SKM-1 treated with dmso at 0.1 percent for 144 hours (cell line): ENCODE measurements around the gene PLEKHM2.

Experiments used
- DNase-seq: peaks from one replicate; lab custom pipeline; 2025; ENCODE audit not compliant: unreplicated experiment; lab: John Stamatoyannopoulos, UW

Gene PLEKHM2

DNA sequence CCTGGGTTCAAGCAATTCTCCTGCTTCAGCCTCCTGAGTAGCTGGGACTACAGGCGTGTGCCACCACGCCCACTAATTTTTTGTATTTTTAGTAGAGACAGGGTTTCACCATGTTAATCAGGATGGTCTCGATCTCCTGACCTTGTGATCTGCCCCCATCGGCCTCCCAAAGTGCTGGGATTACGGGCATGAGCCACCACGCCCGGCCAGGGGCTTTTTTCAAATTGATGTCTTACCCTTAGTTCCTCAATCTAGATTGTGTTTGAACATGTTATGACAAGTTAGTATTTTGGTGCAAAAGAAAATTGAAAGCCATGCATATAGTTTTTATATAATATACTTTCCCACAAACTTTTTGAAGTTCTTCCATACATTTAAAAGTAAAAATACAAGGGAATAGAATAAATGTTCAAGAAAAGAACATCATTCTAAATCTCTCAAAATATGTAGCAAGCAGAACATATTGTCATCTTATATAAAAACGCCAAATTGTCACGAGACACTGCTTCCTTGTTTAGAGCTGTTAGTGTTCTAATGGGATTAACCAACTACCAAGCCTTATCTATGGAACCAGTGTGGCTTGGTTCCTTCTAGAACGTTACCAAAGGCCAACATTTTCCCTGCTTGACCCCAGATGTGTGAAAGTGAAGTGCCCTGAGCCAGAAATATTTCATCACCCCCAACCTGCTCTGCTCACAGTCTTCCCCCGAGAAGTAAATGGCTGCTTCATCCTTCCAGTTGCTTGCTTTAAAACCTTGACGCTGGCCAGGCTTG, 9.5 kb upstream of the PLEKHM2 start:
- peak; percentile 65 for DNase-seq

DNA sequence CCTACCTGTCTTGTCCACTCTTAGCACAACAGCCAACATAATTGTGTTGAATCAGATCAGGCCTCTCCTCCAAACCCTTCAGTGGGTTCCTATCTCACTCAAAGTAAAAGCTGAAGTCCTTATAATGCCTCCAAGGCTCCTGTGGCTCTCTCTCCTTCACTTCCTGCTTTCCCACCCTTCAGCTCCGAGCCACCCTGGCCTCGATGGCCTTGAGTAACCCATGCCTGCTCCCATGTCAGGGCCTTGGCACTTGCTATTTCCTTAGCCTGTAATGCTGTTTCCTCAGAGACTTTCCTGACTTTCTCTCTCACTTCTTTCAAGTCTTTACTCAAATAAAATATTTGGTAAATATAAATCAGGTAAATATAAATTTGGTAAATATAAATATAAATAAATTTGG, 8.1 kb upstream of the PLEKHM2 start:
- DNase-seq: peak; percentile 32

DNA sequence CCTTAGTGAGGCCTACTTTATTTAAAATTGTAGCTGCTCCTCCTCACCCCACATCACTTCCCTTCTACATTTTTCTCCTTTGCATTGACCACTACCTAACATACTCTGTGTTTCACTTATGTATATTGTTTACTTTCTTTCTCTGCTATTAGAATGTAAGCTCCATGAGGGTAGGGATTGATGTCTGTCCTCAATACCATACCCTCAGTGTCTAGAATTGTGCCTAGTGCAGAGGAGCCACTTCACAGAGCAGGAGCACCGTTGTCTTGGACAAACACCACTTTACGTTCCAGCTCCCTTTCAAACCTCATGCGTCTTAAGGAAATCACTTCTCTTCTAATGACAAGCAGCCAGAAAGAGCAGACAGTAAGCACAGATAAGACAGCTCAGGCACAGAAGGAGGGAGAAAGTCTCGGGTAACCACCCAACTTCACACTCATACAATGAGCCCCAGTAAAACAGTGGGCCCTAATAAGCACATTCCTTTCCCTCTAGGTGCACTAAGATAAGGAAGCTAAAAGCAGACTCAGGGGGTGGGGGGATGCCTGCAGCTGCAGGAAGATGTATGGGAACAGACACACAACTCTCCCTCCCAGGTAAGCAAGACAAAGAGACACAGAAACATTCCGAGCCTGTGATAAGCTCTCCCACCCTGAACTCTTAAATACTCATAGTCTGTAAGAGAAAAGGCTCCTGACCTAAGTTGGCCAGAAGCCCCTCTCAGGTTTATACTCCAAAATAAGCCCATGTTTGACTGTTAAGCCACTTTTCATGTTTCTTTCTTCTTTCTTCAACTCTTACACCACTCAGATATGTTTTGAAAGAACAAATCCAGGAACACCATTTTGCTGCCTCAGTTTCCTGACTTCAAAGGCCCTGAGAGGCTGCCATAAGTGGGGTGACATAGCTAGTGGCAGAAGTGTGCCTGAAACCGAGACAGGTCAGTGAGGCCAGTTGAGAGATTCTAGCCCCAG, 7.1 kb upstream of the PLEKHM2 start:
- DNase-seq: no peak

DNA sequence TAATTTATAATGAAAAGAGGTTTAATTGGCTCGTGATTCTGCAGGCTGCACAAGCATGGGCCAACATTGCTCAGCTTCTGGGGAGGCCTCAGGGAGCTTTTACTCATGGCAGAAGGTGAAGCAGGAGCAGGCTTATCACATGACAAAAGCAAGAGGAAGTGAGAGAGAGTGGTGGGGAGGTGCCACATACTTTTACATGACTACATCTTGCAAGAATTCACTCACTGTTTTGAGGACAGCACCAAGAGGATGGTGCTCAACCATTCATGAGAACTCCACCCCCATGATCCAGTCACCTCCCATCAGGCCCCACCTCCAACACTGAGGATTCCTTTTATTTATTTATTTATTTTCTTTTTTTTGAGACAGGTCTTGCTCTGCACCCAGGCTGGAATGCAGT, 5.5 kb upstream of the PLEKHM2 start:
- peak; percentile 53 for DNase-seq

DNA sequence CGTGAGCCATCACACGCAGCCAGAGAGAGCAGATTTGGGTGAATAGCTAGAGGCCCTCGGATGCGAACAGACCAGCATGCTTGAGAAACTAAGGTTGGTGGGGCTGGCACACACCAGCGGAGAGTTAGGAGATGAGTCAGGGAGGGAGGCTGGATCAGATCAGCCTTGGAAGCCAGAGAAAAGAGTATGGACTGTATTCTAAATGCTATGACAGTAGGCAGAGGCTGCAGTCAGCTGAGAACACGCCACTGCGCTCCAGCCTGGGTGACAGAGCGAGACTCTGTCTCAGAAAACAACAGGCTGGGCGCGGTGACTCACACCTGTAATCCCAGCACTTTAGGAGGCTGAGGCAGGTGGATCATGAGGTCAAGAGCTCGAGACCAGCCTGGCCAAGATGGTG, 4.0 kb upstream of the PLEKHM2 start:
- DNase-seq: no peak

DNA sequence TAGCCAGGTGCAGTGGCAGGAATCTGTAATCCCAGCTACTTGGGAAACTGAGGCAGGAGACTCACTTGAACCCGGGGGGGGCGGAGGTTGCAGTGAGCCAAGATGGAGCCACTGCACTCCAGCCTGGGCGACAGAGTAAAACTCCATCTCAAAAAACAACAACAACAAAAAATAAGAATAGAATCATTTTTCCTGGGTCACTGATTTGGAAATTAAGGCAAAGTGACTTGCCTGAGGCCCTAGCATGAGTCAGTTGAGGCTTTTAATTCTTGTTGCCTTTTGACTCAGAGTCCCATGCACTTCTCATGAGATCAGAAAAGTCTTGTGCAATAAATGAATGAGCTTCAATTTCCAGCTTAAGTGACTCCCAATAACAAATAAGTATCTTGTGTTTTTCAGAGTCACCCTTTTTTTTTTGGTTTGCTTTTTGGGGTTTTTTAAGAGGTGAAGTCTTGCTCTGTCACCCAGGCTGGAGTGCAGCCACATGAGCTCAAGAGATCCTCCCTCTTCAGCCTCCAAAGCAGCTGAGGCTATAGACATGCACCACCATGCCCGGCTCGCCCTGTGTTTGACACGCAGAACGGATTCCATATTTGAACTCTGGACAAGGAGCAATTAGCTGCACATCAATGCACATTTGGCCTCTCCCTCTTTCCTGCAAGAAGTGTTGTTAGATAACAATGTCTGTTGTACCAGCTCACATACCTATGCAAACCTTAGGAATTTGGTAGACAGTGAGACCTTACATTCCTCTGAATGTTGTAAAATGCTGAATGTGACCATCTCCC, 3.4 kb upstream of the PLEKHM2 start:
- DNase-seq: no peak

DNA sequence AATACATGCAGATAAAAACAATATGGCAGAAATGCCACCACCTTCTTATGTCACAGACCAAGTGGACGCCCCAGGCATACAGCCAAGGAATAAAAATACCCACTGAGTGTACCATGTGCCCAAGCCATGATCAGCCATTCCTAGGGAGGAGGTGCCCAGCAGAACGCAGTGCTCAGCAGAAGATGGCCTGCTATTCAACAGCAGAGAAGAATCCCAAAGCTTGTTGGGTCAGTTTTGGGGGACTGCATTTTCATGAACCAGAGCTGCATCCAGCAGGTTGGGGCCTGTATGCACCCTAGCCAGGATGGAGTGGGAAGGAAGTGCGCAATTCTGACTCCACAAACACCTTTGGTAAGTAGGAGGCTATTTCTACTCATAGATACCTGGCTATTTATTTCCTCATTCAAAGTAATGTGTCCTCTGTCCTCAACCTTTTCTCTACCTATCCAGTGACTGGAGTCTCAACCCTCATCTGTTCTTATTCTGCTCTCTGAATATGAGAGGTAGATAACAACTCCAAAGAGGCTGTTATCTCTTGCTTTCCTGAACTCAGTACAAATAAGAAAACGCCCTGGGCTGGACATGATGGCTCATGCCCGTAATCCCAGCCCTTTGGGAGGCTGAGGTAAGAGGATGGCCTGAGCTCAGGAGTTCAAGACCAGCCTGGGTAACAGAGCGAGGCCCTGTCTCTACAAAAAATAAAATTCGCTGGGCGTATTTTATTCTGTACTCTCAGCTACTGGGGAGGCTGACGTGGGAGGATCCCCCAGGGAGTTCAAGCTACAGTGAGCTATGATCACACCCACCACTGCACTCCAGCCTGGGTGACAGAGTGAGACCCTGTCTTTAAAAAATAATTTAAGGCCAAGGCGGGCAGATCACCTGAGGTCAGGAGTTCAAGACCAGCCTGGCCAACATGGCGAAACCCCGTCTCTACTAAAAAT, 2.5 kb upstream of the PLEKHM2 start:
- DNase-seq: no peak

DNA sequence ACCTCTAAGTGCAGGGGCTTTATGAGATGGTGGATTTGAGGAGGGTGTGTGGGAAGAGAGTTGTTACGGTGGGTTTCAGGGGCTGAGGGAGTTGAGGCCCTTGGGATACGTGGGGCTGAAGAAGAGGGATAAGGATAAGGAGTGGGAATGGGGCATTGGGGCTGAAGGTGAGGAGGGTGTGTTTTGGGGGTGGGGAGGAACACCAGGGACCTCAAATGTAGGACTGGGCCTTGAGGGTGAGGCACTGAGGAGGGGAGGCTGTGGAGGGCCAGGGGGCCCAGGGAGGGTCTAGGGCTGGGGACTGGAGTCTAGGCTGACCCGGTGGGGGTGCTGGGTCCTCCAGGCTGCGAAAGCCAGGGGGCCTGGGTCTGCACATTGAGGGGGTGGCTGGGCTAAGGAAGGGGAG, 1.2 kb upstream of the PLEKHM2 start:
- DNase-seq: no peak

DNA sequence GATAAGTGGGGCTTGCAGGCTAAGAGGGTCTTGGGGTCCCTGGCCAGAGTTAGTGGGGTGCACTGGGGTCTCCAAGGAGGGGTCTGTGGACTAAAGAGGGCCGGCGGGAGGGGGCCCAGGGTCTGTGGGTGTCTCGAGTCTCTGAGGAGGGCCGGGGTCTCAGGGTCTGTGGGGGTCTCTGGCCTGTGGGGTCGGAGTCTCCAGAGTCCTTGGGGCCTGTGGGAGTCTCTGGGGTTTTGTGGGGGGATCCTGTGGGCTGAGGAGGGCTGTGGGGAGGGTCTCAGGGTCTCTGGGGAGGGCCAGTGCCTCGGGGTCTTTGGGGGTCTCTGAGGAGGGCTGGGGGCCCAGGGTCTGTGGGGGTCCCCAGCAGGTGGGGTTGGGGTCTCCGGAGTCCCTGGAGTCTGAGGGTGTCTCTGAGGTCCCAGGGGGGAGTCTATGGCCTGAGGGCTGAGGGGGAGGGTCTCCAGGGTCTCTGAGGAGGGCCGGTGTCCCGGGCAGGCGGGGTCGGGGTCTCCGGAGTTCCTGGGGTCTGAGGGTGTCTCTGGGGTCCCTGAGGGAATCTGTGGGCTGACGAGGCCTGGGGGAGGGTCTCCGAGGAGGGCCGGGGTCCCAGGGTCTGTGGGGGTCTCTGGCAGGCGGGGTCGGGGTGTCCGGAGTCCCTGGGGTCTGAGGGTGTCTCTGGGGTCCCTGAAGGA, 628 bp upstream of the PLEKHM2 start:
- DNase-seq: no peak

DNA sequence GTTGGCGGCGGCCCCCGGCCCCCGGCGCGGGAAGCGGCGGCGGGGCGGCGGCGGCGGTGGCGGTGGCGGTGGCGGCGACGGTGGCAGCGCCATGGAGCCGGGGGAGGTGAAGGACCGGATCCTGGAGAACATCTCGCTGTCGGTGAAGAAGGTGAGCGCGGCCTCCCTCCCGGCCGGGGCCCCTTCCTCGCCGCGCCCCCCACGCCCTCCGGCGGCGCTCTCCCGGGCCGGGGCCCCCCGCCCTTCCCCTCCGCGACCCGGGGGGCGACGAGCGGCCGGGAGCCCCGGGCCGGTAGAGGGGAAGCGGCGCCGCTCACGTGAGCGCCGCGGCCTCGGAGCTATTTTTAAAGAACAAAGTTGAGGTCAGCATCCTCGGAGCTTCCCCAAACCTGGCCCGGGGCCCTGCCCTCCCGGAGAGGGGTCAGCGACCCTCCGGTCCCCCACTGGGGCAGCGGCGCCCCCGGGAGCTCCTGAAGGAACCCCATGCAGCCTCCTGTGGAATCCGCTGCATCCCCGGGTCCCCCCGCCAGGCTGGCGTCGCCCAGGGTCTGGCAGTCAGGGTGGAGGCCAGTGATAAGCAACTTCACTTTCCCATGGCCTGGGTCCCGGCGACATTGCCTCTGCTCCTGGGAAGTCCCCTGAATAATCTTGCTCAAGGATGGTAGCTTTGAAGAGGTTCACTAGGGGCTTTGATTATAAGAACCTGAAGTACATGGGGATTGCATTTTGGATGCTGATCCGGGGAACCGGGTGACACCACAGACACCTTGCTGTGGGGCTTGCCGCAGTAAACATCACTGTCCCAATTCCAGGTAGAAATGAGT, 560 bp downstream of the PLEKHM2 start:
- peak; percentile 39 for DNase-seq

DNA sequence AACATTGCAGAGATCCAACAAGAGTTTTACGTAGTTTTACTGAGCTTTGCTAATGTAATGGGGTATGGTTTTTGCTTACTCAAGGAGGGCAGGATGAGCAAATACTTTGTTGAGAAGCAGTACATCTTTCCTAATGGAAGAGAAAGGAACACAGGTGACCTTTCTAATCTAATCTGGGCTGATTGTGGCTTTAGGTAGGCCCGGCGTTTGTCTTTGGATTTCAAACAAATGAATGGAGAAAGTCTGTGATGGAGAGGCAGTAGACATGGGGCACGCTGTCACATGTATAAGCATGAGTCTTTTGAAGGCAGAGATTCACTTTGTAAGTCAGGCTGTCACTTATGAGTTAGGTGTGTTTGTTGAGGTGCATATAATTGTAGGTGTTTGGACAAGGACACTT, 1.7 kb downstream of the PLEKHM2 start:
- DNase-seq: no peak

DNA sequence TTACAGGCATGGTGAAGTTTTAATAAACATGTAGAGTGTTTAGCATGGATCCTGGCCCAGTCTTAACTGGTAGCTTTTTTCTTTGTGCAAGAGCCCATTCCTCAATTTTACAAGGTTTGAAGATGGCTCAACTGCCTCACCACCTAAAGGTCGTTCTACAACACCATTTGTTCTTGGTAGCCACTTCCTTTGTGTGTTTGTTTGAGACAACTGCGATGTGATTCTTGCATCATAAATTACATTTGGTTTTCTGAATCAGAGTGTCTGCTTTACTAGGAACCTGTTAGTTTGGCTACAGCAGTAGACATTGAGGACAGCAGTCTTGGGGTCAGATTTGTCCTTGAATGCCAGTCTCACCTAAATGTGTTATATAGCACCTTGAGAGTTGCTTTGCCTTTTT, 3.3 kb downstream of the PLEKHM2 start:
- DNase-seq: no peak

DNA sequence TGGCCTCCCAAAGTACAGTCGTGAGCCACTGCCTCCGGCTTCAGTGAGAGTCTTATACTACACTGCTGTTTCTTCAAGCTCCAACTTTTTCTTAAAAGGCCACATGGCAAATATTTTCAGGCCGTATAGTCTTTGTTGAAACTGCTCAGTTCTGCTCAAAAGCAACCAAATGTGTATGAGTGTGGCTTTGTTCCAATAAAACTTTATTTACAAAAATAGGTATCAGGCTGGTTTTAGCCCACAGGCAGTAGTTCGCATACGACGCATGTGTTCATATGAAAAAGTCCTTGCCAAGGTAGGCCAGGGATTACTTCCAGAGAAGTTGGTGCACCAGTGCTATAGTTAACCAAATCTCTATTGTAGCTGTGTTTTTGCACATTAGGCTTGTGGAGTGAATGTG, 6.2 kb downstream of the PLEKHM2 start:
- DNase-seq: no peak

DNA sequence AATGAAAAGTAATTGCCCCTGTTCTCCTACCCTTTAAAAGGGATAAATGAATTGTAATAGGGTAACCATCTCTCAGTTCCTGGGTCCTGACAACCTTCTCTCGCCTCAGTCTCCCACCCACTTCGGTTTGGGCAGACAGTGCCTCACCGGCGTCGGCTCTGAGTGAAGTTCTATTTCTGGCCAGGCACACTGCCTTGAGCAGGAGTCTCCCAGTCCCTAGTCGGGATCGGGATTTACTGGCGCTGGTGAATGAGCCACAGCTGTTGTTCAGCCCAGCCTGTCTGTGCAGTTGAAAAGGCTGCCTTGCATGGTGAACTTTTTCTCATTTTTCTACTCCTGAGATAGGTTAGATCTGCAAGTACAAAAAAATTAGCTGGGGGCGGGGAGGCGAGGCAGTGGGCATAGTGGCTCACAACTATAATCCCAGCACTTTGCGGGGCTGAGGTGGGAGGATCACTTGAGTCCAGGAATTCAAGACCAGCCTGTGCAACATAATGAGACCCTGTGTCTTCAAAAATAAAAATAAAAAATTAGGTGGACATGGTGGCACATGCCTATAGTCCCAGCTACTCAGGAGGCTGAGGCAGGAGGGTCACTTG, 7.4 kb downstream of the PLEKHM2 start:
- DNase-seq: no peak

DNA sequence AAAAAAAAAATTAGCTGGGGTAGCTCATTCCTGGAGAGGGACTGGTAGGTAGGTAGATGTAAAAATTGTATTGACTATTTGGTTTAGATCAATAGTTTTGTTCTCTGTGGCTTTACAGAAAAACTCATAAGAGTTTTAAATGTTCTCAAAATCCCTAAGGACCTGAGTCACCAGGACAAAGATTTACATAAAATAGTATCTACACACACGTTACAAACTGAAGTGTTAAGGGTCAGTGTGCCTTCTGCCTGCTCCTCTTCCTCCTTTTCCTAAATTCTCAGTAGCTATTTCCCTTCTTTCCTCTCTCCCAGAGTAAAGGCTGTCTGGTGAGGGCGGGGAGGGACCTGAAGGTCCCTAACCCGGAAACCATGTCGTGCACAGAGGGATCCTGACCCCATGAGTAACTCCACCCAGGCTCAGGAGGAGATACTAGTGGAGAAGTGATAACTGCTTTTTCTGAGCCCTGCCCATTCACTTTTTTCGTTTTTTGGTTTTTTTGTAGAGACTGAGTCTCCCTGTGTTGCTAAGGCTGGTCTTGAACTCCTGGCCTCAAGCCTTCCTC, 8.1 kb downstream of the PLEKHM2 start:
- DNase-seq: no peak

DNA sequence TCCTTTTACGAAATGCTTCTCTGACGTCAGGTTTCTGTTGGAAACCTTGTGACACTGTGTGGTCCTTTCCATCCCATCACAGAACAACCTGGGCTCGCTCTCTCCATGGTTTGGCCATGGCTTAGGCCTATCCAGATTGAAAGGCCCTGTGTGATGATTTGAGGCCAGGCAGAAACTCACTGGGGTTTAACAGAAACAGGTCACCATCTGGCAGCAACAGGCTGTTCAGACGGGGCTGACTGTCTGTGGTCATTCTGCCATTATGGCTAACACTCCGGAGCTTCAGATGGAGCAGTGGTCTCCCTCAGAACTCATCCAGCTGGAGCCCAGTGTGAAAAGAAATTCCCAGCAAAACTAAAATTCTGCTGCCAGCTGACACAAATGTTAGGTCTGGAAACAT, 9.3 kb downstream of the PLEKHM2 start:
- DNase-seq: no peak

DNA sequence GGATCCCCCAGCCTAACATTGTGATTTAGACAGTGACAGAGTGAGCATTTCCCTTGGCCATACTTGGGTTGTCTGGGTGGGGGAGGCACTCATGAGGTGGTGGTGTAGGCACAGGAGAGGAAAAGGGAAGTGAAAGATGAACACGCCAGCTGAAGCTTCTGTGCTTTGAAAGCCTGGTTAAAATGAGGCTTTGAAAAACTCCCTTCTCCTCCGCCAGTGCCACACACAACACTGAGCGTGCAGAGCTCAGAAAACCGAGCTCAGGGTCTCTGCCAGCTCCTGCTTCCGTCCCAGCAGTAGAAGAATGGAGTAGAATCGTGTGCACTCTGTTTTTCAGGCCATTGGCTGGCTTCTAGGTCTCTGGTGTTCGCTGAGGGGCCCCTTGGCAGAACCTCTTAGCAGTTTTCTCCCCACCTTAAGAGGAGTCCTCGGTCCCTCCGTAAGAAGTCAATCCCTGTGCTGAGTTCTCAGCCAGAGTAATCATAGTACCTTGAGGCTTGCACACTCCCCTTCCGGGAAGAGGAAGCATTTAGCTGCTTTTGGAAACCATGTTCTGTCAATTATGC, 12.9 kb downstream of the PLEKHM2 start:
- peak; percentile 77 for DNase-seq

DNA sequence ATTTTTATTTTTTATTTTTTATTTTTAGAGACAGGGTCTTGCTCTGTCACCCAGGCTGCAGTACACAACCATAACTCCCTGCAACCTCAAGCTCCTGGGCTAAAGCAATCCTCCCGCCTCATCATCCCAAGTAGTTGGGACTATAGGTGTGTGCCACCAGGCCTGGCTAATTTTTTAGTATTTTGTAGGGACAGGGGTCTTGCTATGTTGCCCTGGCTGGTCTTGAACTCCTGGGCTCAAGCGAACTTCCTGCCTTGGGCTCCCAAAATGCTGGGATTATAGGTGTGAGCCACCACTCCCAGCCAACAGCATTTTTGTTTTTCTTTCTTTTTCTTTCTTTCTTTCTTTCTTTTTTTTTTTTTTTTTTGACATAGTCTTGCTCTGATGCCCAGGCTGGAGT, 14.1 kb downstream of the PLEKHM2 start:
- no peak for DNase-seq
